PFSK-1 (cell line): ENCODE data around the gene OR13J1.

Source experiments
- POLR2AphosphoS5 ChIP-seq: IDR thresholded peaks from 2 replicates; pipeline ENCODE4 v1.6.1; 2012; ENCODE audit warnings: low read depth, mild to moderate bottlenecking, control low read depth, low read length, moderate library complexity
- REST ChIP-seq, 2 experiments: IDR thresholded peaks; 2 replicates each; pipeline versions ENCODE4 v1.6.1 to v1.8.0; 2011 to 2012; ENCODE audit warnings: low read depth in 2 of 2, low read length in 2 of 2, control low read depth in 1 of 2, inconsistent platforms in 1 of 2, mild to moderate bottlenecking in 1 of 2, moderate library complexity in 1 of 2; ENCODE audit not compliant: insufficient read depth in 1 of 2
- SIN3A ChIP-seq: IDR thresholded peaks from 2 replicates; pipeline ENCODE4 v1.6.1; 2012; ENCODE audit warnings: mild to moderate bottlenecking, low read length, moderate library complexity, borderline replicate concordance; ENCODE audit not compliant: insufficient read depth
- TAF1 ChIP-seq: IDR thresholded peaks from 2 replicates; pipeline ENCODE4 v1.6.1; 2012; ENCODE audit warnings: low read length, control low read depth, borderline replicate concordance; ENCODE audit not compliant: insufficient read depth

GRCh38 chr9:35898337-35898736 is 28.1 kb upstream of the OR13J1 start:
- TF ChIP-seq POLR2AphosphoS5 (no peak), SIN3A (no peak), REST (IDR thresholded peaks at IDR 0.05; ENCODE audit: insufficient read depth in 1 of 2, low read depth in 2 of 2, low read length in 2 of 2) (no peak), TAF1 (no peak)
